ENCODE measurements around the gene SLC39A7. TPM values are rescaled to one million over a fixed set of nuclear protein-coding genes. Genes with fewer than 3 reads are reported as not detected.
A peak's percentile ranks its signal among the peaks of the same experiment; 100 is the strongest.

SLC39A7 gene
- total RNA-seq, 1 experiment from 2014 or later: 118 TPM

DNA sequence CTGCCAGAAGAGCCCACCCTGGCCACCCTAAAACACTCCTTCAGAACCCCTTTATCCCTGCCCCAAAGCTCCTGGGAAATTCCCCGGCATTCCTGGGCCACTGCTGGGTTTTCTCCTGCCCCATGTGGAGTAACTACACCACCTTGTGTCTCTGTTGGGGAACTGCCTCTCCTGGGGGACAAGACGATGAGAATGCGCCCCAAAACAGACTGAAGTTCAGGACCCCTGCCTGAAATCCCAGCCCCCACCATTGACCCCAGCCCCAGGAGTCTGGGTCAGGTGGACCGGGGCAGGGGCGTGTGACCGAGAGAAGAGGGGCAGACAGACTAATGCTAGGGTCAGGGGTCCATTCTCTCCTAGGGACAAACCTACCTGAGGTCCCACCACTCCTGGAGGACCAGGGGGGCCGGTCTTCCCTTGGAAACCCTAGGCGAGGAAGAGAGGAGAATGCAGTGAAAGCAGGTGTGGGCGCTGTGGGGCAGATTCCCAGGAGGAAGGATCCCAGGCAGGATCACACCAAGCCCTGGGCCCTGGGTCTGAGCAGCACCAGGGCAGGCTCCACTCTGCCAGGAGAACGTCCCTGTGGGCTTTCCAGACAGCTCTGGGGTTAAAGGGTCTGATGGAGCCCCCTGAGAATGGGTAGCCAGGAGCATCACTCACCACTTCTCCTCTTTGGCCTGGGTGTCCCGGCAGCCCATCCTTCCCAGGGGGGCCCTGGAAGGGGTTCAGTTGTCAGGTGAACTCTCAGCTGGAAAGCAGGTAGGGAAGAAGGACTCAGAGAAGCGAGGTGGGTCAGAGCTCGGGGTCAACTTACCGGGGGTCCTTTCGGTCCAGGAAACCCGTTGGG lies 27.8 kb upstream of the SLC39A7 start:
- no peak overlapping the region for H3K27ac Mint-ChIP-seq (ENCODE audit: low read depth, unreplicated experiment)
- no peaks in the 10 kb centered on the region for H3K36me3 Mint-ChIP-seq (ENCODE audit: insufficient read depth, unreplicated experiment)
- H3K27me3 Mint-ChIP-seq (ENCODE audit: insufficient read depth, unreplicated experiment): peaks cover 24% of the 10 kb centered on the region
- ChIA-PET CTCF (interaction anchor here (0.5 to 3.0 kb wide), 20 partner anchors 8 to 239 kb away, joined by 3 to 16 read pairs (median 4); no protein-coding TSS in a partner anchor), POLR2A (no interaction called here)
- intact Hi-C loops (cut with micrococcal nuclease): loop anchor here (2.0 kb wide), 2 partner anchors 54 to 158 kb away; no protein-coding TSS in a partner anchor
- TF ChIP-seq CTCF (IDR thresholded peaks at IDR 0.05; ENCODE audit: unreplicated experiment): peak; percentile 73
- H3K9me3 Mint-ChIP-seq (ENCODE audit: unreplicated experiment): no peaks in the 10 kb centered on the region
- BruUV-seq (replicated peaks): no TSS peak
- no peak overlapping the region for H3K4me3 Mint-ChIP-seq (ENCODE audit: unreplicated experiment)
- peak; percentile 60 for DNase-seq (ENCODE audit: unreplicated experiment)
- H3K4me1 Mint-ChIP-seq (ENCODE audit: insufficient read depth, unreplicated experiment): no peaks in the 10 kb centered on the region

DNA sequence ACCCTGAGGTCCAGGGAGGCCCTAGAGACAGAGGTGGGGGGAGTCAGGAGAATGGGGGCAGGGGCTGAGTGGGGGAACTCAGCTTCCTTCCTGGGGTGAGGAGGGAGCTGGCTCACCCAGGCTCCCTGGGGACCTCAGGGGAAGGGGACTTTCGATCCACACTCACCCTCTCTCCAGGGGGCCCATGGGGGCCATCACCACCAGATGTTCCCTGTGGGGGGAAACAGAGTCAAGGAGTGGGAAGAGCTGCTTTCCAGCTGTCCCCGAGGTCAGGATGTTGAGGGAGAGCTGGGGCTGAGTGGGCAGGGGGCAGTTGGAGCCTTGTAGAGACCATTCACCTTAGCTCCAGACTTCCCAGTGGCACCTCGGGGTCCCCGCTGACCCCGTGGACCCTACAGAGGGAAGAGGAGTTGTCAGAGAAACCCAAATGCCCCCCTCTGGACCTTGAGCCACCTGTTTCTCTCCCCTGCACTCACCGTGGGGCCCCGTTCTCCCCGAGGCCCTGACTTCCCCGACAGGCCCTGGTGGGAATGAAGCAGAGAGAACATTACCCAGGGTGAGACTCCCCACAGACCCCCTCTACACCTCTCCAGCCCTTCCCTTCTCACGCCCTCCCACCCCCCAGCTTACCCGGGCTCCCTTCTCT lies 27.0 kb upstream of the SLC39A7 start:
- intact Hi-C loops (cut with micrococcal nuclease): loop anchor here (2.0 kb wide), 2 partner anchors 55 to 159 kb away; no protein-coding TSS in a partner anchor
- DNase-seq (ENCODE audit: unreplicated experiment): no peak
- CTCF ChIA-PET: interaction anchor here (0.5 to 3.0 kb wide), 8 partner anchors 9 to 189 kb away, joined by 3 to 16 read pairs (median 4); no protein-coding TSS in a partner anchor
- H3K9me3 Mint-ChIP-seq (ENCODE audit: unreplicated experiment): no peaks in the 10 kb centered on the region
- H3K27me3 Mint-ChIP-seq (ENCODE audit: insufficient read depth, unreplicated experiment): peaks cover 24% of the 10 kb centered on the region
- no peak overlapping the region for H3K27ac Mint-ChIP-seq (ENCODE audit: low read depth, unreplicated experiment)
- H3K4me1 Mint-ChIP-seq (ENCODE audit: insufficient read depth, unreplicated experiment): no peaks in the 10 kb centered on the region
- TF ChIP-seq CTCF (IDR thresholded peaks at IDR 0.05; ENCODE audit: unreplicated experiment): no peak
- POLR2A ChIA-PET: interaction anchor here (1.0 kb wide), 1 partner anchor 15 kb away, joined by 3 read pairs; no protein-coding TSS in a partner anchor
- BruUV-seq (replicated peaks): no TSS peak
- H3K4me3 Mint-ChIP-seq (ENCODE audit: unreplicated experiment): no peak overlapping the region
- no peaks in the 10 kb centered on the region for H3K36me3 Mint-ChIP-seq (ENCODE audit: insufficient read depth, unreplicated experiment)

DNA sequence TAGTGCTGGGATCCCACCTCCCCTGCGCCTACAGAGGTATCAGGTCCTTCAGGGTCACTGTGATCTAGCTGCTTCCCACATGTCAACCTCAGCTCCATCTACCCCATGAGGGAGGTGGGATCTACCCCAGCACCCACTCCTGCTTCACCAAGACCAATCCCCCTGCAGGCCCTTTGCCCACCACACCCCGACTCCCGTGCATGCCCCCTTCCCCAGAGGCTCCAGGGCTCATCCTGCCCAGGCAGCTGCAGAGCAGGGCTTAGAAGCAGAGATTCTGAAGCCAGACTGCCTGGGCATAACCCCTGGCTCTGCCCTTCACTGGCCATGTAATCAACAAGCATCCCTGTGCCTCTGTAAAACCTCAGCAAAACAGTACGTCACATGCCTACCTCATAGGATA lies 25.9 kb upstream of the SLC39A7 start:
- POLR2A ChIA-PET: no interaction called here
- peaks cover 24% of the 10 kb centered on the region for H3K27me3 Mint-ChIP-seq (ENCODE audit: insufficient read depth, unreplicated experiment)
- no peaks in the 10 kb centered on the region for H3K36me3 Mint-ChIP-seq (ENCODE audit: insufficient read depth, unreplicated experiment)
- intact Hi-C loops (cut with micrococcal nuclease): no loop called here
- H3K4me3 Mint-ChIP-seq (ENCODE audit: unreplicated experiment): no peak overlapping the region
- no peak overlapping the region for H3K27ac Mint-ChIP-seq (ENCODE audit: low read depth, unreplicated experiment)
- TF ChIP-seq CTCF (IDR thresholded peaks at IDR 0.05; ENCODE audit: unreplicated experiment): no peak
- H3K9me3 Mint-ChIP-seq (ENCODE audit: unreplicated experiment): no peaks in the 10 kb centered on the region
- H3K4me1 Mint-ChIP-seq (ENCODE audit: insufficient read depth, unreplicated experiment): no peaks in the 10 kb centered on the region
- BruUV-seq (replicated peaks): no TSS peak
- DNase-seq (ENCODE audit: unreplicated experiment): no peak
- CTCF ChIA-PET: interaction anchor here (1.5 to 3.0 kb wide), 2 partner anchors 15 to 158 kb away, joined by 5 to 16 read pairs; no protein-coding TSS in a partner anchor

- ChIA-PET POLR2A (no interaction called here), CTCF (no interaction called here)
- intact Hi-C loops (cut with micrococcal nuclease): no loop called here
- no peak for TF ChIP-seq CTCF (IDR thresholded peaks at IDR 0.05; ENCODE audit: unreplicated experiment)
- no peak overlapping the region for H3K27ac Mint-ChIP-seq (ENCODE audit: low read depth, unreplicated experiment)
- BruUV-seq (replicated peaks): no TSS peak
- no peaks in the 10 kb centered on the region for H3K9me3 Mint-ChIP-seq (ENCODE audit: unreplicated experiment)
- H3K36me3 Mint-ChIP-seq (ENCODE audit: insufficient read depth, unreplicated experiment): no peaks in the 10 kb centered on the region
- no peaks in the 10 kb centered on the region for H3K4me1 Mint-ChIP-seq (ENCODE audit: insufficient read depth, unreplicated experiment)
- peaks cover 24% of the 10 kb centered on the region for H3K27me3 Mint-ChIP-seq (ENCODE audit: insufficient read depth, unreplicated experiment)
- DNase-seq (ENCODE audit: unreplicated experiment): no peak
- H3K4me3 Mint-ChIP-seq (ENCODE audit: unreplicated experiment): no peak overlapping the region
These were observed 25.1 kb upstream of the SLC39A7 start for GRCh38 chr6:33175436-33176069.

Data from MCF 10A (cell line).